Large intestine (tissue), 3 donors: ENCODE measurements around the gene PLCB1. TPM values are rescaled to one million over a fixed set of nuclear protein-coding genes. Genes with fewer than 3 reads are reported as not detected.
"Not testable (repeated sequence)": the region's sequence is repeated elsewhere in the genome, so short reads cannot be mapped to it uniquely, and the experiment has no call there.

Experiments
- DNase-seq, 2 donors: peaks; one replicate each; pipeline versions ENCODE4 v3.0.0 to v3.0.0-alpha.2; 2013
- H3K27ac ChIP-seq: one replicate; pipeline ENCODE4 v1.5.1; 2013; ENCODE audit warnings: low read length
- H3K27me3 ChIP-seq: 2 replicates; pipeline ENCODE4 v1.6.1; 2013; ENCODE audit warnings: low read length; ENCODE audit not compliant: control insufficient read depth, insufficient read depth
- H3K36me3 ChIP-seq: 2 replicates; pipeline ENCODE4 v1.6.1; 2013; ENCODE audit warnings: low read length; ENCODE audit not compliant: control insufficient read depth, insufficient read depth
- H3K4me1 ChIP-seq: one replicate; pipeline ENCODE4 v1.6.1; 2013; ENCODE audit warnings: low read length; ENCODE audit not compliant: control insufficient read depth, insufficient read depth
- H3K4me3 ChIP-seq: one replicate; pipeline ENCODE4 v1.5.1; 2013; ENCODE audit warnings: low read length
- H3K9me3 ChIP-seq: one replicate; pipeline ENCODE4 v1.6.1; 2013; ENCODE audit warnings: mild to moderate bottlenecking, low read depth, low read length, moderate library complexity; ENCODE audit not compliant: control insufficient read depth
- WGBS: methylation state at CpG from one replicate; pipeline ENCODE4 v1.1.5; 2013; ENCODE audit warnings: low lambda C conversion rate; ENCODE audit not compliant: insufficient coverage; 5-methylcytosine and 5-hydroxymethylcytosine counted together
- polyA plus RNA-seq: library from polyadenylated mRNA; unstranded; fragments of 120-200 nt; gene quantifications from one replicate; pipeline ENCODE4 v1.2.1, GENCODE V29; 2013

Gene PLCB1
- polyA plus RNA-seq, 1 donor, result 7.4 TPM

DNA sequence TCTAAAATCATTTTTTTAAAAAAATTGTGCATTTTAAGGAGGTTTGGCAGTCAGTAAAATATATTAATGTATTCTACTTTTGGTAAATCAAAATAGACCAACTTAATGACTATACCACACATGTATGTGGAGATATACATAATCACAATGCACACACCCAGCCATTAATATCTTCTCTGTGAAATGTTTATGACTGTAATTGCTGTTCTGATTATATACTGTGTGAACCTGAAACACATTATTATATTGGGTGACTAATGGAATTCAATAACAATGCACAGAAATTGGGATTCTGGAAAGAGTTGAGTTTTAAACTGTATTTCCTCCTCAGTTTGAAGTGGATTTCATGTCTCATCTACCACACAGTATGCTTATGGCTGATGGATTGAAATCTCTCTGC is 233.6 kb downstream of the PLCB1 start:
- no peaks in the 10 kb centered on the region for H3K36me3 ChIP-seq
- DNase-seq, result no peak

DNA sequence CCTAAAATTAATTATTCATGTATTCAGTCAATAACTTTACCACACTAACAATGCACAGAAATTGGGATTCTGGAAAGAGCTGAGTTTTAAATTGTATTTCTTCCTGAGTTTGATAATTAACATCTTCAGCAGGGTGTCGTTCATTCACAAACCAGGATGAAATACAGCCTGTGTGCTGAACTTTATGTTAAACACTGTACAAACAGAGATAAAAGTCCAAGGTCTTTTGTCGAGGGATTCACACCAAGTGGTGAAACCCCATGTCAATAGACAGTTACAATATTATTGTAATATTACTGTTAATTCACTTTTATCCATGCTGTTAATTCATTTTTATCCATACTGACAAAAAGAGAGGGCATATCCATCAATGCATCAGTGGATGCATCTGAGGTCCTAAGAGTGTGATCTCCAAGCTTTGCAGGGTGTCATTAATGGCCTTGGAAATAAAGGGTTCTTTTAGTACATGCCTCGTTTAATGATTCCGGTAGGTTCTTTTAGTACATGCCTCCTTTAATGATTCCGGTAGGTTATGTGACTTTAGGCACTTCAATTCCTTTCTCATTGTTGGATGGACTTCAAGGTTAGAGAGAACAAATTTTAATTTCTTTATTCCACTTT is 234.3 kb downstream of the PLCB1 start:
- no peak for DNase-seq

More for the DNA sequence above, 233.6 kb downstream of the PLCB1 start:
- H3K9me3 ChIP-seq, result no peaks in the 10 kb centered on the region
- no peak overlapping the region for H3K4me3 ChIP-seq
- peaks cover 5% of the 10 kb centered on the region for H3K4me1 ChIP-seq
- no peaks in the 10 kb centered on the region for H3K27me3 ChIP-seq
- no peak overlapping the region for H3K27ac ChIP-seq

DNA sequence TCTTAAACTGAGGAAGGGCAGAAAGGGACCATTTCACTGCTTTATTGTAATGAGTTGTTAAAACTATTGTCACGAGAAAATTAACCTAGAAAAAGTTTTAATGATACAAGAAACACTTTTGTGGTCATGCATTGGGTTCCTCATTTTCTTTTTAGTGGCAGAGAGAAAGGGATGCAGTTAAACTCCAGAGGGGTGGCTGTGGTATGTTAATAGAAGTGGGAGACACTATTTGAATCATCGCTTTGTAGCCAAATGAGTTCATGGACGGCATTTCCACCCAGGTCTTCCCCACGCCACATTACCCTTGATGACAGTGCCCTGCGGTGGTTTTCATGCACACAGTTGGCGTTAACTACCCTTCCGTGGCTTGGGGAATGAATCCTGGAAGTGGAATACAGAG is 235.6 kb downstream of the PLCB1 start:
- no peak overlapping the region for H3K27ac ChIP-seq
- DNase-seq, result no peak
- H3K27me3 ChIP-seq, result no peaks in the 10 kb centered on the region
- H3K9me3 ChIP-seq, result no peaks in the 10 kb centered on the region
- H3K4me1 ChIP-seq, result peaks cover 7% of the 10 kb centered on the region
- 93% methylated on average over 2 of the region's 7 CpGs for WGBS
- no peak overlapping the region for H3K4me3 ChIP-seq
- H3K36me3 ChIP-seq, result no peaks in the 10 kb centered on the region

More for the DNA sequence above, 234.3 kb downstream of the PLCB1 start:
- H3K9me3 ChIP-seq, result no peaks in the 10 kb centered on the region
- H3K4me3 ChIP-seq, result no peak overlapping the region
- H3K27ac ChIP-seq, result no peak overlapping the region
- H3K4me1 ChIP-seq, result peaks cover 5% of the 10 kb centered on the region
- H3K36me3 ChIP-seq, result no peaks in the 10 kb centered on the region
- WGBS, result 88% methylated on average over 2 of the region's 5 CpGs
- no peaks in the 10 kb centered on the region for H3K27me3 ChIP-seq

DNA sequence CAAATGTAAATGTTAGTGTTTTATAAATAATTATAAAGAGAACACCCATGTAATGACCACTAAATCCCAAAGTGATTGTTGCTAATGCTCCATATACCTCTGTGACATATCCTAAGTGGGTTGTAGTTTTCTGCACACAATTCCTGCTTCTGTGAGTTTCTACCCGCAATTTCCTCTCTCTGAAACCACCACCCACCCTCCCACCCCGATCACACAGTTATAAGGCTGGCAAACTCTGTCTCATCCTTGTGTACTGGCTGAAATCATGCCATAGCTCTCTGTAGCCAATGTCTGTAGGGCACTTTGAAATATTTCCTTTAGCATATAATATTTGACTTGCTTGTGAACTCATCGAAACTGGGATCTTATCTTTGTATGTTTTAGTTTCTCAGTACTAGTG is 236.6 kb downstream of the PLCB1 start:
- no peak for DNase-seq
- no peak overlapping the region for H3K4me3 ChIP-seq
- H3K27ac ChIP-seq, result no peak overlapping the region
- H3K4me1 ChIP-seq, result peaks cover 8% of the 10 kb centered on the region
- H3K27me3 ChIP-seq, result no peaks in the 10 kb centered on the region
- WGBS, result 22% methylated on average over 1 of the region's 3 CpGs
- H3K36me3 ChIP-seq, result no peaks in the 10 kb centered on the region
- H3K9me3 ChIP-seq, result no peaks in the 10 kb centered on the region

DNA sequence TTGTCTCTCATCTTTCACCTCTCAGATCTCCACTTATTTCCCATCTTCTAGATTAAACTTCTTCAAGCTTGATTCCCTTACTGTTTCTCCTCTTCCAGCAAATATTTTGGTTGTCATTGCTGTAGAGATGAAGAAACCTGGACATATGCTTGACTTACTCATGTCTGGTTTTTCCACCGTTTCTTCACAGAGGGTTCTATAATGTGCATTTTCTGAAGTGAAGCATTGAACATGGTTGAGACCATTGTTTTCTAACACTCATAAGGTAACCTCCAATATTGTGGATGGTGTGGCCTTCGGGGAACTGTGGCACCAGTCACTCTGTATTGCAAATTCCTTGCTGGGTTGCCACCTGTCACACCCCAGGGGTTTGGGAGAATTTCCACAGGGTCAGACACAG is 237.2 kb downstream of the PLCB1 start:
- no peak for DNase-seq

DNA sequence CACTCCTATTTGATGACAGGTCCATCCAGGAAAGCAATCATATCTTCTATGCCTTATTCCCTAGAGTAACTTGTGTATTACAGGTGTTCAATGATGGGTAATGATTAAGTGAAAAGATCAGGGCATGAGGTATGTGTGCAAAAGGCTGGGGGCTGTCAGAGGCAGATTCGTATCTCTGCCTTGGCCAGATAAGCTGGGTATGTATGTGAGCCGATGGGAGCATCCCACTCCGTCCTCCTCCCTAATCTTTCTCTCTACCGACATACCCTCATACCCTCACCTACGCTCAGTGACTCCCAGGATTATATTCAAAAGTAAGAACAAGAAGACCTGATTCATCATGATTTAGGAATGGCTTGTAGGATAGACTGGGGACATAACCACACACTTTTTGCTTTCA is 238.7 kb downstream of the PLCB1 start:
- no peak overlapping the region for H3K27ac ChIP-seq
- no peak for DNase-seq
- H3K4me3 ChIP-seq, result no peak overlapping the region
- H3K36me3 ChIP-seq, result no peaks in the 10 kb centered on the region
- H3K9me3 ChIP-seq, result no peaks in the 10 kb centered on the region
- H3K27me3 ChIP-seq, result no peaks in the 10 kb centered on the region
- no CpG with 5 or more reads among the region's 5 CpGs for WGBS
- H3K4me1 ChIP-seq, result peaks cover 3% of the 10 kb centered on the region

More for the DNA sequence above, 237.2 kb downstream of the PLCB1 start:
- Histone ChIP-seq H3K4me3 (no peak overlapping the region), H3K9me3 (no peaks in the 10 kb centered on the region), H3K36me3 (no peaks in the 10 kb centered on the region), H3K4me1 (peaks cover 4% of the 10 kb centered on the region), H3K27ac (no peak overlapping the region), H3K27me3 (no peaks in the 10 kb centered on the region)
- WGBS, result no CpG with 5 or more reads among the region's 2 CpGs

DNA sequence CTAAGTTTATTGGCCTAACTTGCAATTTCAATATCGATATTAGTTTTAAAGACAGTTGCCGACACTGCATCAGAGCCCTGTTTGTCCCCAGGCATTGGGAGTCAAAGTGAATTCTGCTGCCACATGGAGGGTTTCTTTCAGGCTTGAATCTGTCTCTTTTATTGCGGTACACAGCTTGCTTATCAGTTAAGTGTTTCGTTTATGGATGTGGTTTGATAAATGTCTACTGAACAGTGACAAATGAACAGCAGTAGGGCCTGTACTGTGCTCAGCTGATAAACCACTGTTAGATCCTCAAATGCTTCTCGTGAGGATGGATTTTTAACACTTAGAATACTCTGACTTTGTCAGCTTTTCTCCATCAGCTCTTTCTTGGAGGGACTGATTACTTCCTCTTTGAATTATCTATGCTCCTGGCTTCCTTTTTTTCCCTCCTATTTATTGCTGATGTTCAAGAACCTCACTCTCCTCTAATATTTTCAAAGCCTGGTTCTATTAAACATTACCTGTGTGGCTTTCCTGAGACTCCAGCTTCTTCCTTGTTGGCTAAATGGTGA is 240.8 kb downstream of the PLCB1 start:
- WGBS, result no CpG with 5 or more reads among the region's 5 CpGs
- DNase-seq, result peak in 1 of 2 donors; percentile 28
- H3K27ac ChIP-seq, result no peak overlapping the region
- H3K36me3 ChIP-seq, result no peaks in the 10 kb centered on the region
- peaks cover 3% of the 10 kb centered on the region for H3K4me1 ChIP-seq
- no peaks in the 10 kb centered on the region for H3K27me3 ChIP-seq
- H3K4me3 ChIP-seq, result no peak overlapping the region
- no peaks in the 10 kb centered on the region for H3K9me3 ChIP-seq

DNA sequence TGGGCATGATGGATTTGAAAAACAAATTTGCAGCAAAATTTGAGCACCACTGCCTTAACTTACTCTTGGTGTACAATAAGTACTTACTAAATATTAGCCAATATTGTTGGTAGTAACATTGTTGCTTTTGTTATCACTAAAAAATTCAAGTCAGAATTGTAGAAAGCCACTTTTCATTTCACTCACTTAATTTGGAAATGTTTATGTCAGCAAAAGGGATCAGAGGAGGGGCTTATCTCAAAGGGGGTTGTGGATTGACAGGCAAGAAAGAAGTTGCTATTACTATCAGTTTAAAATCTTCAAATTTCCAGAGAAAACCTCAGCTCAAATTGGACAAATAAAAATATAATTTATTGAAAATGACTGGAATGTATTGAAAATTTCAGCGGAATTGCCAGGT is 241.5 kb downstream of the PLCB1 start:
- WGBS, result no CpG with 5 or more reads among the region's 1 CpG
- Histone ChIP-seq H3K4me1 (peaks cover 3% of the 10 kb centered on the region), H3K36me3 (no peaks in the 10 kb centered on the region), H3K27ac (no peak overlapping the region), H3K27me3 (no peaks in the 10 kb centered on the region), H3K9me3 (no peaks in the 10 kb centered on the region), H3K4me3 (no peak overlapping the region)
- no peak for DNase-seq

DNA sequence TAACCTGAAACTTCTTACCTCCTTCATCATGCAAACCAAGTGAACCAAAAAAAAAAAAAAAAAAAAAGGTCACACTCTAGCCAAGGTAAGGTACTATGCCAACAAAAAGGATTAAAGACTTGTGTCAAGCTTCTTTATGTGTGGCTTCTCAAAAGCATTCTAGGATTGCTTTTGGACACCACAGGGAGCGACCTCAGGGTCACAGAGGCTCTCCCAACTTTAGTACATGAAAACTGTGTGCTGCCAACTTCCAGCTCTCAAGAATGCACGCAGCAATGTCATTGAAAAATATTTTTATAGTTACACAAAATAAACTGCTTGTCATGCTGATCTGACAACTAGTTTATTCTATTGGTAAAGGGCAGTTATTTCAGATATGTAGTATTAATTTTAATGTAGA is 243.8 kb downstream of the PLCB1 start:
- no peaks in the 10 kb centered on the region for H3K36me3 ChIP-seq
- H3K4me3 ChIP-seq, result no peak overlapping the region
- no CpG with 5 or more reads among the region's 2 CpGs for WGBS
- H3K27ac ChIP-seq, result no peak overlapping the region
- H3K9me3 ChIP-seq, result no peaks in the 10 kb centered on the region
- DNase-seq, result no peak
- H3K4me1 ChIP-seq, result peaks cover 3% of the 10 kb centered on the region
- no peaks in the 10 kb centered on the region for H3K27me3 ChIP-seq

DNA sequence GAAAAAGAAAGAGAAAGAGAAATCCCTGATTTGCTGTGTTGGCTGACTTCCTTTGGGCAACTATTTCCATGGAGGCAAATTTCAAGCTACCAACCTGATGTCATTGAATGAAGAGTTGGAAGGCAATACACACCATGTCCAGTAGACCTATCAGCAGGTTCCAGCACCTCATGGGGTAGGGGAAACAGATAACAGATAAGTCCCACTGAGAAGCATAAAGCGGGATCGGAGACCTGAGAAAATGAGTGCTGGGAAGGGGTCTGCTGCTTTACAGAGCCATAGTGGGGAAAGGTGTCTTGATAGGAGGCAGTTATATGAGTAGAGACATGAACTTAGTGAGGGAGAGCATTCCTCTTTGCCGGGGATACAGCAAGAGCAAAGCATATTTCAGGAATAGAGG is 244.9 kb downstream of the PLCB1 start:
- Histone ChIP-seq H3K9me3 (no peaks in the 10 kb centered on the region), H3K36me3 (no peaks in the 10 kb centered on the region), H3K4me1 (peaks cover 3% of the 10 kb centered on the region), H3K27me3 (no peaks in the 10 kb centered on the region), H3K4me3 (no peak overlapping the region), H3K27ac (no peak overlapping the region)
- 100% methylated on average over 2 of the region's 3 CpGs for WGBS
- no peak for DNase-seq

DNA sequence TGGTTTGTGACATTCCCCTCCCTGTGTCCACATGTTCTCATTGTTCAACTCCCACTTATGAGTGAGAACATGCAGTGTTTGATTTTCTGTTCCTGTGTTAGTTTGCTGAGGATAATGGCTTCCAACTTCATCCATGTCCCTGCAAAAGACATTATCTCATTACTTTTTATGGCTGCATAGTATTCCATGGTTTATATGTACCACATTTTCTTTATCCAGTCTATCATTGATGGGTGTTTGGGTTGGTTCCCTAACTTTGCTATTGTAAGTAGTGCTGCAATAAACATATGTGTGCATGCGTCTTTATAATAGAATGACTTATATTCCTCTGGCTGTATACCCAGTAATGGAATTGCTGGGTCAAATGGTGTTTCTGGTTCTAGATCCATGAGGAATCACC is 247.1 kb downstream of the PLCB1 start:
- not testable (repeated sequence) for H3K36me3 ChIP-seq, H3K27me3 ChIP-seq, DNase-seq, H3K9me3 ChIP-seq, H3K4me1 ChIP-seq, H3K27ac ChIP-seq, H3K4me3 ChIP-seq
- no CpG with 5 or more reads among the region's 1 CpG for WGBS
